Right lobe of liver (tissue), 6 donors: ENCODE results near the gene SYNGR2. TPM values are rescaled to one million over a fixed set of nuclear protein-coding genes. Genes with fewer than 3 reads are reported as not detected.

Experiments
- ATAC-seq, 4 donors: fragments of 200-7000 bp; cut with Tn5 transposase; one replicate each; pipeline ENCODE4 v1.9.1; 2020; ENCODE audit warnings: mild to moderate bottlenecking in 4 of 4, moderate library complexity in 4 of 4
- DNase-seq, 3 donors: peaks; one replicate each; pipeline ENCODE4 v3.0.0-alpha.2; 2020
- H3K27ac ChIP-seq, 3 donors: fragments of 200-600 bp; one replicate each; pipeline ENCODE4 v1.8.0; 2022
- H3K27me3 ChIP-seq, 2 donors: fragments of 200-600 bp; one replicate each; pipeline ENCODE4 v1.8.0; 2022
- H3K36me3 ChIP-seq, 4 donors: fragments of 200-600 bp; sonication (generic) in 1 of 4; one replicate each; pipeline versions ENCODE4 v1.5.1 to v1.8.0; 2017 to 2022; ENCODE audit warnings: control low read depth in 1 of 4
- H3K4me1 ChIP-seq, 4 donors: fragments of 200-600 bp; sonication (generic) in 1 of 4; one replicate each; pipeline versions ENCODE4 v1.5.1 to v1.8.0; 2017 to 2022; ENCODE audit warnings: control low read depth in 1 of 4
- H3K4me3 ChIP-seq, 3 donors: fragments of 200-600 bp; one replicate each; pipeline ENCODE4 v1.8.0; 2022
- H3K9me3 ChIP-seq, 4 donors: fragments of 200-600 bp; sonication (generic) in 1 of 4; one replicate each; pipeline versions ENCODE4 v1.5.1 to v1.8.0; 2017 to 2022; ENCODE audit warnings: control low read depth in 1 of 4
- CTCF ChIP-seq, 4 donors: fragments of 200-600 bp in 3 of 4; fragments of 450-650 bp in 1 of 4; IDR thresholded peaks; one replicate each; pipeline versions ENCODE4 v1.5.1 to v1.8.0; 2016 to 2022; ENCODE audit warnings: antibody characterized with exemption in 4 of 4, mild to moderate bottlenecking in 2 of 4
- POLR2A ChIP-seq: fragments of 450-650 bp; IDR thresholded peaks from one replicate; pipeline ENCODE4 v1.6.1; 2017; ENCODE audit warnings: antibody characterized with exemption, mild to moderate bottlenecking
- WGBS: methylation state at CpG from one replicate; pipeline ENCODE4 v1.1.6; 2018; ENCODE audit warnings: low coverage, low lambda C conversion rate; ENCODE audit not compliant: insufficient coverage; ENCODE audit errors: missing lambda C conversion rate; 5-methylcytosine and 5-hydroxymethylcytosine counted together
- intact Hi-C, 2 donors: fragments of 100-400 bp; cut with DNase I; formaldehyde crosslinking; loops; one replicate each; pipeline versions ENCODE4 v1.11.2 to v1.14.1; 2022
- total RNA-seq, 6 experiments: library from RNA; depleted of rRNA in 2 of 6; stranded (reverse); fragments of >200 nt in 2 of 6; fragmentation: NEBNext Ultra II Directional in 3 of 6; extraction: Animal tissue kit (Norgen Biotek cat#: 25700) in 3 of 6; gene quantifications; one replicate each; pipeline versions ENCODE4 v1.1.0 to v1.2.4, GENCODE V29; 2016 to 2023
- donor health status: DM: no; HTN: yes; CAD: no.
- donor health status: DM: no; HTN: no; CAD: no.
- donor health status: DM: no; HTN: no; CAD: no.
- donor health status: DM: no; HTN: yes; CAD: no.
- donor health status: DM: no; HTN: yes; CAD: no.

The SYNGR2 gene
- total RNA-seq, 6 experiments from 2014 or later = 43.3 to 55.8 (median 50.4) TPM

- intact Hi-C loops = no loop called here
- 62% methylated on average over 3 of the region's 30 CpGs for WGBS
These were observed 44.1 kb upstream of the SYNGR2 start for GRCh38 chr17:78124081-78124835.

GRCh38 chr17:78124836-78125137, 43.6 kb upstream of the SYNGR2 start:
- no CpG with 5 or more reads among the region's 12 CpGs for WGBS
- Histone ChIP-seq H3K36me3 (no peaks in the 10 kb centered on the region), H3K27ac (no peak overlapping the region), H3K27me3 (no peaks in the 10 kb centered on the region), H3K9me3 (no peaks in the 10 kb centered on the region), H3K4me1 (peaks cover 0 to 25% (median 2%) of the 10 kb centered on the region in 4 donors), H3K4me3 (no peak overlapping the region)
- TF ChIP-seq CTCF (IDR thresholded peaks at IDR 0.05) (no peak), POLR2A (no peak)
- DNase-seq (no peak), ATAC-seq (no peak)
- intact Hi-C loops = no loop called here

More at GRCh38 chr17:78124081-78124835, 44.1 kb upstream of the SYNGR2 start:
- peaks cover 0 to 22% (median 2%) of the 10 kb centered on the region in 4 donors for H3K4me1 ChIP-seq
- TF ChIP-seq POLR2A = no peak
- TF ChIP-seq CTCF (IDR thresholded peaks at IDR 0.05) = no peak
- H3K9me3 ChIP-seq = no peaks in the 10 kb centered on the region
- DNase-seq = peak in 2 of 3 donors; percentile 46 to 58
- H3K36me3 ChIP-seq = no peaks in the 10 kb centered on the region
- H3K27me3 ChIP-seq = no peaks in the 10 kb centered on the region
- H3K27ac ChIP-seq = no peak overlapping the region
- H3K4me3 ChIP-seq = no peak overlapping the region
- ATAC-seq = peak in 1 of 4 donors; percentile 6

GRCh38 chr17:78125138-78125913, 43.1 kb upstream of the SYNGR2 start:
- Histone ChIP-seq H3K36me3 (no peaks in the 10 kb centered on the region), H3K27ac (peak overlapping the region in 1 of 3 donors; percentile 80)
- intact Hi-C loops = no loop called here

More at GRCh38 chr17:78125138-78125913, 43.1 kb upstream of the SYNGR2 start:
- 92% methylated on average over 12 of the region's 39 CpGs for WGBS
- TF ChIP-seq CTCF (IDR thresholded peaks at IDR 0.05) (no peak), POLR2A (no peak)
- DNase-seq (peak in 2 of 3 donors; percentile 24 to 60), ATAC-seq (no peak)
- Histone ChIP-seq H3K4me1 (peaks cover 0 to 25% (median 2%) of the 10 kb centered on the region in 4 donors), H3K27me3 (no peaks in the 10 kb centered on the region), H3K4me3 (no peak overlapping the region), H3K9me3 (no peaks in the 10 kb centered on the region)
